Cardiac fibroblast (primary cell): ENCODE measurements around the gene DQX1.
"Not testable (repeated sequence)": the region's sequence is repeated elsewhere in the genome, so short reads cannot be mapped to it uniquely, and the experiment has no call there.

Experiments
- DNase-seq, 2 donors: peaks; one replicate each; pipeline versions ENCODE4 v3.0.0 to v3.0.0-alpha.2; 2010; ENCODE audit warnings: low read depth in 2 of 2
- H3K4me3 ChIP-seq, 2 donors: replicated peaks in 1 of 2; 1 replicate in 1 of 2; 2 replicates in 1 of 2; pipeline ENCODE4 v1.5.1; 2011; ENCODE audit warnings: low read depth in 2 of 2, low read length in 2 of 2, mild to moderate bottlenecking in 2 of 2, moderate library complexity in 1 of 2
- TF ChIP-seq, protein P1 (sequence below): IDR thresholded peaks from one replicate; pipeline ENCODE4 v1.5.1; 2011; ENCODE audit warnings: low read depth, mild to moderate bottlenecking, low read length, inconsistent platforms

Gene DQX1

DNA sequence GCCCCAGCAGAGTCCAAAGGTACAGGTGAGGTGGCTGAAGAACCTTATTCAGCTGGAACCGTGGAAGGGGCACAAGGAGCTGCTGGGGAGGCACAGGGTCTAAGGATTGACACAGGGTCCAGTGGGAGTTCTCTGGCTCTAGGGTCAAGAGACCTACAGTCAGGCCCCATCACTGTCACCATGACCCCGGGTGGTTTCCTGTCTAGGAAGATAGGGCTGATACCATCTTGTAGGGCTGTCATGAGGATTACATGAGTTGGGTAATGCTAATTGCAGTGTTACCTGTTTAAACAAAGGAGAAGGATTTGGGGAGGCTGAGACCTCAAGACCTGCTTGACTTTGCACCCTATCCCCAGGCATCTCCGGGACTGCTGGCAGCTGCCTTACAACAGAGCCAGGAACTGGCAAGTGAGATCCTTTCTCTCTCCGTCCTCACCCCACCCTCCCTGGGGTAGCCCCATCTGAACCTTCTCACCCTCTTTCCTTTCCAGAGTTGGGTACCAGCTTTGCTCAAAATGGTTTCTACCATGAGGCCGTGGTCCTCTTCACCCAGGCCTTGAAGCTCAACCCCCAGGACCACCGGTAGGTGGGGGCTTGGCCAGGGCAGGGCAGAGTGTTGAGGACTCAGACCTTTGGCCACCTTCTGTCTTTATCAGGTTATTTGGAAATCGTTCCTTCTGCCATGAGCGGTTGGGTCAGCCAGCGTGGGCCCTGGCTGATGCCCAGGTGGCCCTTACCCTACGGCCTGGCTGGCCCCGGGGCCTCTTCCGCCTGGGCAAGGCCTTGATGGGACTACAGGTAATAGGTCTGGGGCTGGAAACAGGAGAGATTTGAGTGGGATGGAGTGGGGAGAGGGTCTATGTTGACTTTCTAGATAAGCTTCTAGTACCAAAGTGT lies 34.1 kb downstream of the DQX1 start:
- TF ChIP-seq, protein P1, sequence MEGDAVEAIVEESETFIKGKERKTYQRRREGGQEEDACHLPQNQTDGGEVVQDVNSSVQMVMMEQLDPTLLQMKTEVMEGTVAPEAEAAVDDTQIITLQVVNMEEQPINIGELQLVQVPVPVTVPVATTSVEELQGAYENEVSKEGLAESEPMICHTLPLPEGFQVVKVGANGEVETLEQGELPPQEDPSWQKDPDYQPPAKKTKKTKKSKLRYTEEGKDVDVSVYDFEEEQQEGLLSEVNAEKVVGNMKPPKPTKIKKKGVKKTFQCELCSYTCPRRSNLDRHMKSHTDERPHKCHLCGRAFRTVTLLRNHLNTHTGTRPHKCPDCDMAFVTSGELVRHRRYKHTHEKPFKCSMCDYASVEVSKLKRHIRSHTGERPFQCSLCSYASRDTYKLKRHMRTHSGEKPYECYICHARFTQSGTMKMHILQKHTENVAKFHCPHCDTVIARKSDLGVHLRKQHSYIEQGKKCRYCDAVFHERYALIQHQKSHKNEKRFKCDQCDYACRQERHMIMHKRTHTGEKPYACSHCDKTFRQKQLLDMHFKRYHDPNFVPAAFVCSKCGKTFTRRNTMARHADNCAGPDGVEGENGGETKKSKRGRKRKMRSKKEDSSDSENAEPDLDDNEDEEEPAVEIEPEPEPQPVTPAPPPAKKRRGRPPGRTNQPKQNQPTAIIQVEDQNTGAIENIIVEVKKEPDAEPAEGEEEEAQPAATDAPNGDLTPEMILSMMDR = no peak
- no peak overlapping the region for H3K4me3 ChIP-seq
- DNase-seq = no peak

DNA sequence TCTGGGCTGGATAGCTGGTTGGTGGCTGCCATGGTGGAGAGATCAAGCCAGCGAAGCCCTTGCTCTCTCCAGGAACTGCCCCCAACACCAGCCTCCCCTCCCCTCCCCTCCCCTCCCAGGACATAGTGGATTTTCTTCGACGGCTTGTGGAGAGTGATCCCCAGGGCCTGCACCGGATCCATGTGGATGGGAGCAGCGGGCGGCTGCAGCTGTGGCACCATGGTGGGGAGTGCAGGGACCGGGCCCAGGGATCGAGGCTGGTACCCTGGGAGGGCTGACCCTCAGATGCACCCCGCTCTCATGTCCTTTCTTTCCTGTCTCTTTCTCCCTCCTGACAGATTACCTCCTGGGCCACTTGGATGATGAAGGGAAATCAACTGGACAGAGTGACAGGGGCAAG lies 36.1 kb downstream of the DQX1 start:
- no peak for DNase-seq

DNA sequence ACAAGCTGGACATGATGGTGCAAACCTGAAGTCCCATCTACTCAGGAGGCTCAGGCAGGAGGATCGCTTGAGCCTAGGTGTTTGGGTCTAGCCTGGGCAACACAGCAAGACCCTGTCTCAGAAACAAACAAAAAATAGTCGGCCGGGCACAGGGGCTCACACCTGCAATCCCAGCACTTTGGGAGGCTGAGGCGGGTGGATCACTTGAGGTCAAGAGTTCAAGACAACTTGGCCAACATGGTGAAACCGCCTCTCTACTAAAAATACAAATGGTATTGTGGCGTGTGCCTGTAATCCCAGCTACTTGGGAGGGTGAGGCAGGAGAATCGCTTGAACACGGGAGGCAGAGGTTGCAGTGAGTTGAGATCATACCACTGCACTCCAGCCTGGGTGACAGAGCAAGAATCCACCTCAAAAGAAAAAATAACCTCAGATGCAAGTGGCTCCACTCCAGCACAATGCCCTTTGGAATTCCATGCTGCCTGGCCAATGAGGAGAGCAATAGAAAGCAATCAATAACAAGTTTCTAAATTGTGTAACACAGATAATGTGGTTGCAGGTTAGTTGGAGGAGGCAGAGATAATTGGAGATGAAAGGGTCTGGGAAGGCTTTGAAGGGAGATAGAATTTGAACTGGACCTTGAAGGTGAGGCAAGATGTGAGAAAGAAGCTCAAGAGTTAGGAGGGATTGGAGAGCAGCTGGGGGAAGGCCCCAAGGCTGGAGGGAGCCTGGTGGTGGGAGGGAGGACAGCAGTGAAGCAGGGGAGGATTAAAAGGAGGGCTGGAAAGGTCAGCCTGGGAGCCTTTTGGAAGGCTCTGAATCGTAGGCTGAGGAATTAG lies 37.2 kb downstream of the DQX1 start:
- DNase-seq = no peak
- no peak overlapping the region for H3K4me3 ChIP-seq
- TF ChIP-seq, protein P1 = no peak

More for the DNA sequence above, 36.1 kb downstream of the DQX1 start:
- TF ChIP-seq, protein P1 = no peak
- no peak overlapping the region for H3K4me3 ChIP-seq

DNA sequence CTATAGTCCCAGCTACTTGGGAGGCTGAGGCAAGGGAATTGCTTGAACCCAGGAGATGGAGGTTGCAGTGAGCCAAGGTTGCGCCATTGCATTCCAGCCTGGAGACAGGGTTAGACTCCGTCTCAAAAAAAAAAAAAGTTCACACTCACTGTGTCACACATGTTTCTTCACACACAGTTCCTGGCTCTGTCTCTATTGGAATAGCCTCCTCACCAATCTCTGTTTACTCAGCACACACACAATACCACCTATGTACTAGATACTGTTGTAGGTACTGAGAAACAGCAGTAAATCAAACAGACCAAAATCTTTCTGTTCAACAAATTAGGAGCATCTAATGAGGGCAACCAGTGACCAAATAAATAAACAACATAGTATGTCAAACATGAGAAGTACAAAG lies 39.9 kb downstream of the DQX1 start:
- DNase-seq = no peak
- H3K4me3 ChIP-seq = no peak overlapping the region
- TF ChIP-seq, protein P1 = no peak

DNA sequence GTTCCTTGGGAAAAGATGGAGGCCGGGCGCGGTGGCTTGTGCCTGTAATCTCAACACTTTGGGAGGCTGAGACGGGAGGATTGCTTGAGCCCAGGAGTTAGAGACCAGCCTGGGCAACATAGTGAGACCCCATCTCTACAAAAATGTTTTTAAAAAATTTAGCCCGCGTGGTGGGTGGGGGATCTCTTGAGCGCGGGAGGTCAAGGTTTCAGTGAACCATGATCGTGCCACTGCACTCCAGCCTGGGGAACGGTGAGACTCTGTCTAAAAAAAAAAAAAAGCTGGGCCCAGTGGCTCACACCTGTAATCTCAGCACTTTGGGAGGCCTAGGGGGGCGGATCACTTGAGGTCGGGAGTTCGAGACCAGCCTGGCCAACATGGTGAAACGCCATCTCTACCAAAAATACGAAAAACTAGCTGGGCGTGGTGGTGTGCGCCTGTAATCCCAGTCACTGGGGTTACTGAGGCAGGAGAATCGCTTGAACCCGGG lies 42.3 kb downstream of the DQX1 start:
- peak overlapping the region; percentile 65 to 91 for H3K4me3 ChIP-seq
- DNase-seq = not testable (repeated sequence)

DNA sequence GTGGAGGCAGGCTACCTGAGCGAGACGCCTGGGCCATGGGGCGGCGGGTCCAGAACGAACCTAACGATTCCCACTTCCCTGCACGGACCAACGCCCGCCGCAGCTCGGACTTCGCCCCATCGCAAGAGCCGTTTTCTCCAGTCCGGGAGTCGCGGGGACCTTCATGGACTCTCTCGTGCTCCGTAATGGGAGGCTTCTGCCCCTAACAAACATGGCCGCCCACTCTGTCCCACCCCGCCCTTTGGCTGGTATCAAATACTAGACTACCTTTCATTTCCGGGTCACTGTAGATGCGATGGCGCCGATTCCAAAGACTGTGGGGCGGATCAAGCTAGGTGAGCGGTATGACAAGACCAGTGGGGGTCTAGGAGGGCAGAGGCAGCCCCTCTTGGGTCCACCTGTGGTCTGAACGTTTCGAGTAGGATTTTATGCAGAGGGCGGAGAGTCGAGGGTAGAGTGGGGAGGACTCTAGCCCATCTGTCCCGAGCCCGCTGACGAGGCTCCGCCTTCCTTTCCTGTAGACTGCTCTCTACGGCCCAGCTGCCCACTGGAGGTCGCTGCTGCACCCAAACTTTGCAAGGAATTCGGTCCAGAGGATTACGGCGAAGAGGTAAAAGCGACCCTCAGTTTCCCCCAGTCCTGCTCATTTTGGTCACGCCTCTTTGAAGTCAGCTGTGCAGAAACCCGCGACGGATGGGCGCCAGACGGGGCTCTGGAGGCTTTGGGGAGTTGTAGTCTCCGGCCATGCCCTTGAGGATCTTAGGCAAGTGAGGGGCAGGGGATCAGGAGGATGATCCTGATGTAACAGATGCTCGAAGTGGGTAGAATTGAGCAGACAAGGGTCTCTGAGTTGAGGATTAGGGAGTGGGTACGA lies 43.0 kb downstream of the DQX1 start, which contains the start of the genes CCDC142 and TTC31:
CCDC142 (minus strand) TSS at position 198 of the 874 bp plus-strand sequence; CDS start at position 37, 161 bp downstream.
TTC31 (plus strand) TSS at position 281 of the 874 bp plus-strand sequence; CDS start at position 296, 15 bp downstream.
- peak within 1 kb of the TSS; percentile 65 to 91 for H3K4me3 ChIP-seq
- TF ChIP-seq, protein P1 = peak; percentile 89
- DNase-seq = peak; percentile 96 to 97
